Esophagus squamous epithelium (tissue), 5 donors: ENCODE measurements around the gene RSPO4. TPM values are rescaled to one million over a fixed set of nuclear protein-coding genes. Genes with fewer than 3 reads are reported as not detected.

Source experiments
- DNase-seq: peaks from one replicate; lab custom pipeline; 2025; lab: John Stamatoyannopoulos, UW
- H3K27ac ChIP-seq, 4 donors: fragments of 200-600 bp; sonication (generic); one replicate each; pipeline ENCODE4 v1.5.1; 2016 to 2019; ENCODE audit warnings: mild to moderate bottlenecking in 1 of 4
- H3K27me3 ChIP-seq, 4 donors: fragments of 200-600 bp; sonication (generic); 1 replicate in 3 of 4; 2 replicates in 1 of 4; pipeline versions ENCODE4 v1.5.1 to v1.6.0; 2017 to 2021; ENCODE audit warnings: antibody characterized with exemption in 1 of 4
- H3K36me3 ChIP-seq, 3 donors: fragments of 200-600 bp; sonication (generic); one replicate each; pipeline ENCODE4 v1.5.1; 2016 to 2019
- H3K4me1 ChIP-seq, 3 donors: fragments of 200-600 bp; sonication (generic); one replicate each; pipeline ENCODE4 v1.5.1; 2017 to 2019
- H3K4me3 ChIP-seq, 4 donors: fragments of 200-600 bp; sonication (generic); 1 replicate in 3 of 4; 2 replicates in 1 of 4; pipeline ENCODE4 v1.5.1; 2016 to 2019; ENCODE audit warnings: mild to moderate bottlenecking in 2 of 4, moderate library complexity in 1 of 4
- H3K9me3 ChIP-seq, 3 donors: fragments of 200-600 bp; sonication (generic); one replicate each; pipeline ENCODE4 v1.5.1; 2016 to 2019
- CTCF ChIP-seq, 6 experiments: fragments of 450-650 bp in 4 of 6; fragments of 200-600 bp in 2 of 6; sonication (generic) in 2 of 6; IDR thresholded peaks; one replicate each; pipeline ENCODE4 v1.5.1; 2016 to 2019; ENCODE audit warnings: antibody characterized with exemption in 6 of 6, mild to moderate bottlenecking in 4 of 6, moderate library complexity in 4 of 6
- POLR2A ChIP-seq, 4 donors: fragments of 450-650 bp; IDR thresholded peaks; one replicate each; pipeline ENCODE4 v1.6.1; 2017; ENCODE audit warnings: antibody characterized with exemption in 4 of 4, mild to moderate bottlenecking in 4 of 4, moderate library complexity in 3 of 4
- WGBS, 2 donors: methylation state at CpG; one replicate each; pipeline ENCODE4 v1.1.5; 2018; 5-methylcytosine and 5-hydroxymethylcytosine counted together
- intact Hi-C: fragments of 100-400 bp; cut with DNase I; formaldehyde crosslinking; loops from one replicate; pipeline ENCODE4 v1.15.0; 2022
- total RNA-seq, 4 donors: library from RNA; depleted of rRNA; stranded (reverse); fragments of >200 nt; gene quantifications; one replicate each; pipeline ENCODE4 v1.1.0, GENCODE V29; 2016
- donor health status: DM: yes; HTN: yes; CAD: no.

Gene RSPO4
- total RNA-seq = under 1 TPM in 3 of 4 donors, not detected in 1; 0.18 to 0.23 (median 0.19) TPM

- Histone ChIP-seq H3K9me3 (no peaks in the 10 kb centered on the region), H3K4me3 (peak within 1 kb of the TSS in 3 of 4 donors; percentile 14 to 48 (median 38)), H3K27ac (no peak within 1 kb of the TSS), H3K36me3 (no peaks in the 10 kb centered on the region), H3K4me1 (peaks cover 0 to 15% (median 0%) of the 10 kb centered on the region in 3 donors), H3K27me3 (peaks cover 0 to 78% (median 3%) of the 10 kb centered on the region in 4 donors)
- intact Hi-C loops = no loop called here
- TF ChIP-seq POLR2A (IDR thresholded peaks at IDR 0.05) (no peak), CTCF (IDR thresholded peaks at IDR 0.05) (no peak)
- WGBS, 2 donors = 7 to 11% methylated on average over 21 of the region's 88 CpGs
- DNase-seq = no peak
Observed at GRCh38 chr20:1001911-1002681, at the start of gene RSPO4. TSS of gene RSPO4 (minus strand) at chr20:1002311. CDS start at chr20:1002164, 147 bp downstream.

- no peak for TF ChIP-seq CTCF (IDR thresholded peaks at IDR 0.05)
- TF ChIP-seq POLR2A (IDR thresholded peaks at IDR 0.05) = no peak
- WGBS, 2 donors = 88% methylated on average over 5 to 6 of the region's 6 CpGs
- no peaks in the 10 kb centered on the region for H3K36me3 ChIP-seq
- intact Hi-C loops = no loop called here
- H3K9me3 ChIP-seq = no peaks in the 10 kb centered on the region
- no peak overlapping the region for H3K27ac ChIP-seq
- no peak for DNase-seq
- no peak overlapping the region for H3K4me3 ChIP-seq
- no peaks in the 10 kb centered on the region for H3K27me3 ChIP-seq
- no peaks in the 10 kb centered on the region for H3K4me1 ChIP-seq
Observed at GRCh38 chr20:1050440-1050839, 48.3 kb upstream of the RSPO4 start.

DNA sequence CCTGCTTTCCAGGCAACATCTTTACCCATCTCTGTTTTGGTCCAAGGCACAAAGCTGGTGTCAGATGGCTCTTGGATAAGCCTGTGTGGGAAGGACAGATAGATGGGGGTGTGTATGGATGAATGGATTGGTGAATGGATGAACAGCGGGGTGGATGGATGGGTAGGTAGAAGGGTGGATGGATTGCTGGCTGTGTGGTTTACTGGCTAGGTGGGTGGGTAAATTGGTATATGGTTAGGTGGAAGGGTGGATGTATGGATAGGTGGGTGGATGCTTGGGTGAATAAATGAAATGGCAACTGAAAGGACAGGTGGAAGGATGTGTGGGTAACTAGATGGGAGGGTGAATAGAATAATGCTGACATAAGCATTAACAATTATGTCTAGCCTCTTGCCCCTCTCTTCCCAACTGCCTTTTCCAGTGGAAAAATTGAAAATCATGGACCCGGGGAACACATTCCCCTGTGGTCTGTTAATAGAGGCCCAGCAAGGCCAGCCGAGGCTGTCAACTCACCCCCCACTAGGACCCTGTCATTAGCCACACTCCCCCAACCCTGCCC lies 43.8 kb upstream of the RSPO4 start:
- WGBS, 2 donors = 61 to 86% methylated on average over 3 of the region's 3 CpGs
- Histone ChIP-seq H3K27me3 (no peaks in the 10 kb centered on the region), H3K4me1 (no peaks in the 10 kb centered on the region), H3K9me3 (no peaks in the 10 kb centered on the region), H3K36me3 (no peaks in the 10 kb centered on the region), H3K27ac (no peak overlapping the region), H3K4me3 (no peak overlapping the region)
- no peak for DNase-seq
- intact Hi-C loops = no loop called here
- no peak for TF ChIP-seq POLR2A (IDR thresholded peaks at IDR 0.05)
- TF ChIP-seq CTCF (IDR thresholded peaks at IDR 0.05) = no peak

DNA sequence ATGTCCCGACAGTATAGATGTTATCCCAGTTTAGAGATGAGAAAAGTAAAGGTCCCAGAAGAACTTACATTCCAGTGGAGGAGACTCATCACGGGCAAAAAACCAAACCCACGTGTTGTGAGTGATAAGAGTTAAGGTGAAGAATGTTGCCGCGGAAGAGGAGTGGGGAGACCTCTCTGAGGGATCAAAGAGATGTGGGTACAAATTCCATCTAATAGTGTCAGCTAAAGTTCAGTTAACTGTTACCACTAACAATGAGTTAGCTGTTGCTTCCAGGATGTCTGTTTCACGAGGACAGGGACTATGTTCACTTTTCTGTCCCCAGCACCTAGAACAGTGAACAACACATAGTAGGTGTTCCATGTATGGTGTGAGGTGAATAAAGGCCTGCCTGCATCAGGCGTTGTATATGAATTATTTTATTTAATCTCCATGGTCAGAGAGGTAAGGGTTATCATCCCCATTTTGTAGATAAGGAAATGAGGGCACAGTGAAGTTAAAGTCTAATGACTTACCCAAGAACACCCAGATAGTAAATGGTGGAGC lies 39.8 kb upstream of the RSPO4 start:
- Histone ChIP-seq H3K27me3 (no peaks in the 10 kb centered on the region), H3K4me3 (no peak overlapping the region), H3K27ac (no peak overlapping the region), H3K9me3 (no peaks in the 10 kb centered on the region), H3K36me3 (no peaks in the 10 kb centered on the region), H3K4me1 (no peaks in the 10 kb centered on the region)
- no peak for TF ChIP-seq CTCF (IDR thresholded peaks at IDR 0.05)
- TF ChIP-seq POLR2A (IDR thresholded peaks at IDR 0.05) = no peak
- DNase-seq = no peak
- 67 to 68% methylated on average over 7 of the region's 7 CpGs for WGBS, 2 donors
- intact Hi-C loops = no loop called here

DNA sequence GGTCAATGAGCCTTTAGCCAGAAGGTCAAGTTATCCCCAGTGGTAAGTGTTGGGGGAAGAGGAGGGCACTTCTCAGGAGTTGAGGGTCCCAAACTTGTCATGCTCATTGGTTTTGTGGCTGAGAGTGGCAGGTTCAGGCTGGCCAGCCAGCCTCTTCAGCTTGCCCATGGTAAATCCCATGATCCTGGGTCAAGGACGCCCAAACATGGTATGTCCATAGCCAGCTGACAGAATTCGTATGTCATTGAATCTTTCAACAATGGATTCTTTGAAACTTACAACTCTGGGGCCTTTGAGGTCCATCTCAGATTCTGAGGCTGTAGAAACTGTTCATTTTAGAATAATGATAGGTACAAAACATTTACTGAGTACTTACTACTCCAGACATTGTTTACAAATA lies 36.1 kb upstream of the RSPO4 start:
- TF ChIP-seq POLR2A (IDR thresholded peaks at IDR 0.05) (no peak), CTCF (IDR thresholded peaks at IDR 0.05) (no peak)
- Histone ChIP-seq H3K36me3 (no peaks in the 10 kb centered on the region), H3K4me1 (no peaks in the 10 kb centered on the region), H3K27me3 (peaks cover 0 to 8% (median 0%) of the 10 kb centered on the region in 4 donors), H3K27ac (no peak overlapping the region), H3K9me3 (no peaks in the 10 kb centered on the region), H3K4me3 (no peak overlapping the region)
- no peak for DNase-seq
- intact Hi-C loops = no loop called here
- 59 to 71% methylated on average over 2 of the region's 2 CpGs for WGBS, 2 donors
